ENCODE data around the gene SYT5.
"Not testable (repeated sequence)": the region's sequence is repeated elsewhere in the genome, so short reads cannot be mapped to it uniquely, and the experiment has no call there.

SYT5 gene

GRCh38 chr19:55179606-55180484 lies at the start of gene SYT5:
TSS of gene SYT5 (minus strand) at chr19:55180289. CDS start at chr19:55179041, 1,248 bp downstream.
- intact Hi-C loops (cut with DNase I) = no loop called here

GRCh38 chr19:55229789-55230182 lies 49.7 kb upstream of the SYT5 start:
- intact Hi-C loops (cut with DNase I) = no loop called here
- no peak for DNase-seq

More at GRCh38 chr19:55179606-55180484, at the start of gene SYT5:
- peak in 41 of 42 donors; percentile 38 to 80 (median 64) for DNase-seq

GRCh38 chr19:55229145-55229788 lies 49.2 kb upstream of the SYT5 start:
- DNase-seq = no peak
- intact Hi-C loops (cut with DNase I) = no loop called here

GRCh38 chr19:55228403-55229031 lies 48.4 kb upstream of the SYT5 start, which contains the start of gene TMEM86B:
TSS of gene TMEM86B (minus strand) at chr19:55228763. CDS start at chr19:55228741, 22 bp downstream.
- no peak for DNase-seq
- intact Hi-C loops (cut with DNase I) = no loop called here

GRCh38 chr19:55228015-55228391 lies 47.9 kb upstream of the SYT5 start:
- no peak for DNase-seq
- intact Hi-C loops (cut with DNase I) = no loop called here

GRCh38 chr19:55227241-55228014 lies 47.3 kb upstream of the SYT5 start:
- intact Hi-C loops (cut with DNase I) = no loop called here
- DNase-seq = no peak

GRCh38 chr19:55226788-55227187 lies 46.7 kb upstream of the SYT5 start:
- intact Hi-C loops (cut with DNase I) = no loop called here
- DNase-seq = peak in 13 of 42 donors; percentile 13 to 48 (median 28)

- no peak for DNase-seq
- intact Hi-C loops (cut with DNase I) = no loop called here
Observed at GRCh38 chr19:55226273-55226672, 46.2 kb upstream of the SYT5 start.

GRCh38 chr19:55225415-55225958 lies 45.4 kb upstream of the SYT5 start:
- intact Hi-C loops (cut with DNase I) = no loop called here
- DNase-seq = no peak

- DNase-seq; intact Hi-C loops (cut with DNase I): not testable (repeated sequence)
Observed at GRCh38 chr19:55224679-55225414, 44.8 kb upstream of the SYT5 start.

- no peak for DNase-seq
- intact Hi-C loops (cut with DNase I) = no loop called here
Observed at GRCh38 chr19:55224038-55224665, 44.1 kb upstream of the SYT5 start.

GRCh38 chr19:55223291-55224037 lies 43.4 kb upstream of the SYT5 start:
- no peak for DNase-seq
- intact Hi-C loops (cut with DNase I) = no loop called here

- intact Hi-C loops (cut with DNase I) = no loop called here
- DNase-seq = no peak
Observed at GRCh38 chr19:55220525-55220924, 40.4 kb upstream of the SYT5 start.

GRCh38 chr19:55216461-55217198 lies 36.5 kb upstream of the SYT5 start:
- intact Hi-C loops (cut with DNase I) = no loop called here
- peak; percentile 67 to 95 (median 84) for DNase-seq

- intact Hi-C loops (cut with DNase I) = no loop called here
- no peak for DNase-seq
Observed at GRCh38 chr19:55213547-55213946, 33.5 kb upstream of the SYT5 start.

- intact Hi-C loops (cut with DNase I) = no loop called here
- peak in 2 of 42 donors; percentile 17 to 21 for DNase-seq
Observed at GRCh38 chr19:55212447-55212846, 32.4 kb upstream of the SYT5 start.

Measured in head of caudate nucleus (tissue), 42 donors.